Measurements from ENCODE around the gene SLC6A18. TPM values are rescaled to one million over a fixed set of nuclear protein-coding genes. Genes with fewer than 3 reads are reported as not detected.

SLC6A18 gene
- total and polyA plus RNA-seq, 9 of the 15 experiments (the other 6 are each of a cell fraction or from before 2014, with no cell fraction given), result not detected

DNA sequence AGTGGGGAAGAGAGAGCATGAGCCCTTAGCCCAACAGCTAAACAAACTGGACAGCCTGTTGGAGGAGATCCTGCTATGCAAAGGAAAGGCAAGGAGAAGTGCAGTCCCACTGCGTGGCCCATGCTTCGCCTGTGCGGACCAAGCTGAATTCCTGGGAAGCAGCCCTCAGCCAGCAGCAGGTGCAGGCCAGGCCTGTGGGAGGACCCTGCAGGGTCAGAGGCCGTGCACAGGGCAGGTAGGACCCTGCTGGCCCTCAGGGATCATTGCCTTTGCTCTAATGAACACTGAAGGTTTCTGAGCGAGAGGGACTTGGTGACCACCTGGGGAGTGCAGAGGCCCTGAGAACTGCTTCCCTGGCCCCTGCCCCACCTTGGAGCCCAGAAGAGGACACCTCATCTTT, 29.7 kb upstream of the SLC6A18 start:
- no peak overlapping the region for H3K4me2 ChIP-seq (ENCODE audit: insufficient read depth, low read length)
- H3K36me3 ChIP-seq (ENCODE audit: control insufficient read depth, insufficient read depth, low read length), result no peaks in the 10 kb centered on the region
- ChIA-PET CTCF (ENCODE audit: low intra/inter-chr PET ratio) (no interaction called here), POLR2A (interaction anchor here (0.8 kb wide), 1 partner anchor 277 kb away, joined by 3 read pairs; no protein-coding TSS in a partner anchor)
- H3K9me1 ChIP-seq (ENCODE audit: control insufficient read depth, insufficient read depth, low read length), result no peaks in the 10 kb centered on the region
- in situ Hi-C loops (cut with MboI), result no loop called here
- no peaks in the 10 kb centered on the region; a peak in 1 of 5 replicates for H3K27me3 ChIP-seq (ENCODE audit: control insufficient read depth in 2 of 2, insufficient read depth in 2 of 2, low read length in 2 of 2)
- H3K79me2 ChIP-seq (ENCODE audit: control insufficient read depth, insufficient read depth, low read length), result no peaks in the 10 kb centered on the region
- H3K9ac ChIP-seq (ENCODE audit: insufficient read depth in 1 of 2, low read depth in 2 of 2, low read length in 2 of 2), result no peak overlapping the region
- no peaks in the 10 kb centered on the region; the same call in 1 of the 2 replicates for H3K9me3 ChIP-seq (replicated peaks; ENCODE audit: control insufficient read depth, insufficient read depth, low read depth, low read length)
- FAIRE-seq, result no peak
- no peak overlapping the region for H3K4me3 ChIP-seq
- no peak for ATAC-seq
- no peaks in the 10 kb centered on the region for H4K20me1 ChIP-seq (replicated peaks; ENCODE audit: control insufficient read depth, insufficient read depth, low read length)
- H3K4me1 ChIP-seq (replicated peaks in 1 of 2; ENCODE audit: control insufficient read depth in 2 of 2, insufficient read depth in 2 of 2, low read length in 2 of 2), result peaks cover 37 to 56% of the 10 kb centered on the region in 2 experiments
- WGBS (ENCODE audit: insufficient coverage, low coverage, missing lambda C conversion rate), result 67% methylated on average over 5 of the region's 5 CpGs
- DNase-seq (ENCODE audit: extremely low read depth in 1 of 4, low spot score in 3 of 4), result no peak
- intact Hi-C loops (cut with micrococcal nuclease), result no loop called here
- H2AFZ ChIP-seq (ENCODE audit: low read depth, low read length), result no peak overlapping the region
- no peak overlapping the region for H3K27ac ChIP-seq (ENCODE audit: extremely low read depth, low read depth, low read length)
- no TSS peak for BruUV-seq (replicated peaks)
- TF ChIP-seq ZNF232 (CRISPR knock-in tag; IDR thresholded peaks at IDR 0.05) (no peak), ZNF586 (CRISPR knock-in tag; conservative IDR thresholded peaks at IDR 0.05) (no peak), ZNF717 (CRISPR knock-in tag; IDR thresholded peaks at IDR 0.05) (no peak), ZFP1 (CRISPR knock-in tag; IDR thresholded peaks at IDR 0.05) (no peak), ZNF707 (CRISPR knock-in tag; conservative IDR thresholded peaks at IDR 0.05) (no peak), MEF2D (tag; conservative IDR thresholded peaks at IDR 0.05; ENCODE audit: low read depth) (no peak), PURB (CRISPR knock-in tag; IDR thresholded peaks at IDR 0.05; ENCODE audit: low read depth) (no peak), CHD4 (IDR thresholded peaks at IDR 0.05; ENCODE audit: insufficient read depth, insufficient replicate concordance, low read depth, low read length, poor library complexity, severe bottlenecking) (no peak), GATAD2A (IDR thresholded peaks at IDR 0.05) (no peak), MTF1 (CRISPR knock-in tag; IDR thresholded peaks at IDR 0.05; ENCODE audit: borderline replicate concordance) (no peak), FOXA3 (CRISPR knock-in tag; conservative IDR thresholded peaks at IDR 0.05 in 1 of 2, IDR thresholded peaks at IDR 0.05 in 1 of 2) (no peak), BRD9 (IDR thresholded peaks at IDR 0.05; ENCODE audit: low read depth, partially characterized antibody) (no peak), HNRNPH1 (optimal IDR thresholded peaks at IDR 0.05; ENCODE audit: low read depth, low read length) (no peak), NFIC (IDR thresholded peaks at IDR 0.05) (no peak)
- TF ChIP-seq, protein P1, sequence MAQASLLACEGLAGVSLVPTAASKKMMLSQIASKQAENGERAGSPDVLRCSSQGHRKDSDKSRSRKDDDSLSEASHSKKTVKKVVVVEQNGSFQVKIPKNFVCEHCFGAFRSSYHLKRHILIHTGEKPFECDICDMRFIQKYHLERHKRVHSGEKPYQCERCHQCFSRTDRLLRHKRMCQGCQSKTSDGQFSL (CRISPR knock-in tag; IDR thresholded peaks at IDR 0.05), result no peak
- TF ChIP-seq, protein P1 (tag; IDR thresholded peaks at IDR 0.05), result no peak
- TF ChIP-seq, protein P2, sequence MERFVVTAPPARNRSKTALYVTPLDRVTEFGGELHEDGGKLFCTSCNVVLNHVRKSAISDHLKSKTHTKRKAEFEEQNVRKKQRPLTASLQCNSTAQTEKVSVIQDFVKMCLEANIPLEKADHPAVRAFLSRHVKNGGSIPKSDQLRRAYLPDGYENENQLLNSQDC (CRISPR knock-in tag; IDR thresholded peaks at IDR 0.05), result no peak
- TF ChIP-seq, protein P3, sequence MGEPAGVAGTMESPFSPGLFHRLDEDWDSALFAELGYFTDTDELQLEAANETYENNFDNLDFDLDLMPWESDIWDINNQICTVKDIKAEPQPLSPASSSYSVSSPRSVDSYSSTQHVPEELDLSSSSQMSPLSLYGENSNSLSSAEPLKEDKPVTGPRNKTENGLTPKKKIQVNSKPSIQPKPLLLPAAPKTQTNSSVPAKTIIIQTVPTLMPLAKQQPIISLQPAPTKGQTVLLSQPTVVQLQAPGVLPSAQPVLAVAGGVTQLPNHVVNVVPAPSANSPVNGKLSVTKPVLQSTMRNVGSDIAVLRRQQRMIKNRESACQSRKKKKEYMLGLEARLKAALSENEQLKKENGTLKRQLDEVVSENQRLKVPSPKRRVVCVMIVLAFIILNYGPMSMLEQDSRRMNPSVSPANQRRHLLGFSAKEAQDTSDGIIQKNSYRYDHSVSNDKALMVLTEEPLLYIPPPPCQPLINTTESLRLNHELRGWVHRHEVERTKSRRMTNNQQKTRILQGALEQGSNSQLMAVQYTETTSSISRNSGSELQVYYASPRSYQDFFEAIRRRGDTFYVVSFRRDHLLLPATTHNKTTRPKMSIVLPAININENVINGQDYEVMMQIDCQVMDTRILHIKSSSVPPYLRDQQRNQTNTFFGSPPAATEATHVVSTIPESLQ (CRISPR knock-in tag; IDR thresholded peaks at IDR 0.05), result no peak

Measured in K562 (cell line).